ENCODE measurements around the gene RSKR.
"Not testable (repeated sequence)": the region's sequence is repeated elsewhere in the genome, so short reads cannot be mapped to it uniquely, and the experiment has no call there.

The RSKR gene

GRCh38 chr17:28613931-28614381 is at the start of gene RSKR:
Gene RSKR (minus strand): TSS chr17:28614185. CDS start chr17:28614161, 24 bp downstream.
- DNase-seq: no peak

GRCh38 chr17:28663723-28664122 is 49.7 kb upstream of the RSKR start:
- no peak for DNase-seq

GRCh38 chr17:28662527-28662829 is 48.5 kb upstream of the RSKR start:
- DNase-seq: no peak

GRCh38 chr17:28661635-28662526 is 47.9 kb upstream of the RSKR start, which contains the start of the genes SDF2 and SUPT6H:
Gene SDF2 (minus strand): TSS chr17:28661906. CDS start chr17:28661876, 30 bp downstream.
Gene SUPT6H (plus strand): TSS chr17:28662205. CDS start chr17:28673402, 11,197 bp downstream.
- peak; percentile 96 for DNase-seq

- DNase-seq: not testable (repeated sequence)
Observed at GRCh38 chr17:28659497-28659881, 45.5 kb upstream of the RSKR start.

GRCh38 chr17:28658766-28659496 is 44.9 kb upstream of the RSKR start:
- DNase-seq: not testable (repeated sequence)

- DNase-seq: not testable (repeated sequence)
Observed at GRCh38 chr17:28658342-28658741, 44.4 kb upstream of the RSKR start.

- DNase-seq: no peak
Observed at GRCh38 chr17:28657756-28658155, 43.8 kb upstream of the RSKR start.

GRCh38 chr17:28655160-28655559 is 41.2 kb upstream of the RSKR start:
- no peak for DNase-seq

GRCh38 chr17:28648698-28649097 is 34.7 kb upstream of the RSKR start:
- DNase-seq: no peak

GRCh38 chr17:28646039-28646754 is 32.2 kb upstream of the RSKR start:
- no peak for DNase-seq

- DNase-seq: peak; percentile 18
Observed at GRCh38 chr17:28645576-28645939, 31.6 kb upstream of the RSKR start.

- DNase-seq: peak; percentile 96
Observed at GRCh38 chr17:28644787-28645575, 31.0 kb upstream of the RSKR start, which contains the start of gene BLTP2. Gene BLTP2 (minus strand): TSS chr17:28645158. CDS start chr17:28645056, 102 bp downstream.

- DNase-seq: peak; percentile 29
Observed at GRCh38 chr17:28643983-28644786, 30.2 kb upstream of the RSKR start.

GRCh38 chr17:28641579-28641978 is 27.6 kb upstream of the RSKR start:
- DNase-seq: no peak

GRCh38 chr17:28635506-28635905 is 21.5 kb upstream of the RSKR start:
- no peak for DNase-seq

GRCh38 chr17:28634206-28634865 is 20.4 kb upstream of the RSKR start:
- DNase-seq: no peak

GRCh38 chr17:28626818-28627217 is 12.8 kb upstream of the RSKR start:
- no peak for DNase-seq

- no peak for DNase-seq
Observed at GRCh38 chr17:28624148-28624547, 10.2 kb upstream of the RSKR start.

- no peak for DNase-seq
Observed at GRCh38 chr17:28623696-28624095, 9.7 kb upstream of the RSKR start.

- no peak for DNase-seq
Observed at GRCh38 chr17:28622186-28622585, 8.2 kb upstream of the RSKR start.
